HG02571 (cell line): Measurements from ENCODE around the gene TBRG4.

Source experiments
- ATAC-seq: cut with Tn5 transposase; IDR thresholded peaks from one replicate; pipeline ENCODE4 v1.9.1; 2021; ENCODE audit warnings: mild to moderate bottlenecking, moderate library complexity; ENCODE audit not compliant: unreplicated experiment

TBRG4 gene

DNA sequence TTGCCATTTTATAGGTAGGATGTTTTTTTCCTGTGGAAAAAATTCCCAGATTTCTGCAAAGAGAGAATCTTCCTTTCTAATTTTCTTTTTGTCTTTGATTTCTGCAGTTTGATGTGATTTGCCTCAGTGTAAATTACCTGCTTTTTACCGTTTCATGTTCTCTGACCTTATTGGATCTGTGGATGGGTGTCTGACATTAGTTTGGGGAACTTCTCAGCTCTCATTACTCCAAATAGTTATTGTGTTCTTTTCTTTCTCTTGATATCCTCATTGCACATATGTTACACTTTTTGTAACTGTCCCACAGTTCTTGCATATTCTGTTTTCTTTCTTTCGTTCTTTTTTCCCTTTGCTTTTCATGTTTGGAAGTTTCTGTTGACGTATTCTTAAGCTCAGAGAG lies 51.2 kb downstream of the TBRG4 start:
- ATAC-seq, result no peak

DNA sequence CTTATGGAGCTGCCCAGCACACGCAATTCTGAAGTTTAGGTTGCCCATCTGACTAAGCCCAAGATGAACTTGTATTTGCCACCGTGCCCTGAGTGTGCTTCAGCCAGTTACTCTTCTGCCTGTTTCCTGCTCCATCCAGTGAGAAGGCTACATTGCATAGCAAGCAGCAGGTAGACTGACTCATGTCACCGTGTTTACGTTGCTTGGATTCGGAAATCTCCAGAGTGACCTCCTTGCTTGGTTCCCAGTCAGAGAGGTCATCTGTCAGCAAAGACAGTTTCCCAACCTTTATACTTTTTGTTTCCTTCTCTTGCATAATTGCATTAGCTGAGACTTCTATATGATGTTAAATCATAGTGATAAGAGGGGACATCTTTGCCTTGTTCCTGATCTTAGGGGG lies 53.6 kb downstream of the TBRG4 start:
- no peak for ATAC-seq

GRCh38 chr7:45055594-45056219 lies 55.8 kb downstream of the TBRG4 start:
- no peak for ATAC-seq

GRCh38 chr7:45055016-45055415 lies 56.5 kb downstream of the TBRG4 start:
- no peak for ATAC-seq

GRCh38 chr7:45054442-45054841 lies 57.1 kb downstream of the TBRG4 start:
- ATAC-seq, result no peak

DNA sequence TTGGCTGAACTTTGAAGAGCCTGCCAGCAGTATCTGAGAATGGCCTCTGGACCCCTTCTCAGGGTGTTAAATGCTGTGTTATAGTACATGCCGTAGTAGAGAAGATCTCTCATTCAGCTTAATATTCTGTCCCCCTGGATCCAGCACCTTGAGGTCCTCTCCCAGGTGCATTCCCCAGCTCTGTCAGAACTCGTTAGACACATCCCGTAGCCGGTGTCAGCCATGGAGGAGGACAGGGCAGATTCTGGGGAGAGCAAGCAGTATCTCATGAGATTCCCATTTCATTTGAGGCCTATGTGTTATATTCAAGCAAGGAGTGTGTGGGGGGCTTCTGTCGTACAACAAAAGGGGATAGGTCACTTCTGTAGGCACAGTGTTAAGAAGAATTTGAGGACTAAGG lies 57.6 kb downstream of the TBRG4 start:
- no peak for ATAC-seq

DNA sequence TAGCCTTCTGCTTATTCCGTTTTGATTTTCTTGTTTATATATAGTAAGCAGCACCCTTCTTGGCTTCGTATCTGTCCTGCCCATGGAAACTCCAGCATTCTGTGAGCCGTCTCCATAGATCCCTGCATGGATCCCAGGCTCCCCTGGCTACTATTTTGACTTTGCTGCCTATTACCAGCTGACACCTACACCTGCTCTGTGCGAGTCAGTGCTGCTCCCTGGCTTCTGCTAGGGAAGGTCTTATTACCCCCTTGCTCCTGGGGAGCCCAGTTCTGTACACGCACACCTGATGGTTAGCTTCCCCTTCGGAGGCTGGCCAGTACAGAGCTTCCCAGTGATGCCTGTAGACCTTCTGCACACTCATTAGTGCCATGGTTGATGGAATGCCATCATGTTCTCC lies 58.1 kb downstream of the TBRG4 start:
- ATAC-seq, result no peak

DNA sequence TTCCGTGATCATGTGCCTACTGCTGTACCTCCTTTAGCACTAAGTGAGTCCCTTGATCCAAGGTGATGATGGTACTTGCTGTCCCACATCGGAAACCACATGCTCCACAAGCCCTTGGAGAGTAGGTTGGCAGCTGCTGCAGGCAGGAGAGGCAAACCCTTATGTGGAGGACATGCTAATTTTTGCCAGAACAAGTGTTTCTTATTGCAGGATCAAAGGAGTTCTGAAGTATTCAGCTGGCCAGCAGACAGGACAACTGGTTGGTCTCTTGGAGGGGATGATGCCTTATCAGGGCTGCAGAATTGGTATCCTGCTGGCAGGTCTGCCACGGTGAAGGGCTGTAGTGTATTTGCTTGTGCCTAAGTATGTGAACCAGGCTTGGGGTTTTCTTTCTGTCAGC lies 59.5 kb downstream of the TBRG4 start:
- no peak for ATAC-seq

DNA sequence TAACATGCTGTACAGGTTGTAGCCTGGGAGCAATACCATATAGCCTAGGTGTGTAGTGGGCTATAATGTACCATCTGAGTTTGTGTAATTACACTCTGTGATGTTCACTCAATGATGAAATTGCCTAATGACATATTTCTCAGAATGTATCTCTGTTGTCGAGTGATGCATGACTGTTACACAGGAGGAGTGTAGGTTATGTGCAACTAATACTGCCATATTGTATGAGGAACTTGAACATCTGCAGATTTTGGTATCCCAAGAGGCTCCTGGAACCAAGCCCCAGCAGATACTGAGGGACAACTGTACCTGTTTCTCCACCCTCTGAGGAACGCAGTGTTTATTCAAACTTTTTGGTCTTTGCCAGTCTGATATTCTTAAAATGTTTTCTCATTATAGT lies 61.3 kb downstream of the TBRG4 start:
- ATAC-seq, result no peak
